HG03378 (cell line): ENCODE results near the gene LEUTX.
"Not testable (repeated sequence)": the region's sequence is repeated elsewhere in the genome, so short reads cannot be mapped to it uniquely, and the experiment has no call there.

Experiments
- ATAC-seq: cut with Tn5 transposase; IDR thresholded peaks from one replicate; pipeline ENCODE4 v1.9.1; 2021; ENCODE audit warnings: mild to moderate bottlenecking, moderate library complexity; ENCODE audit not compliant: unreplicated experiment

LEUTX gene

GRCh38 chr19:39778763-39779162 is at the start of gene LEUTX:
LEUTX (plus strand) TSS chr19:39778854; CDS start chr19:39778921, 67 bp downstream.
- ATAC-seq: no peak

DNA sequence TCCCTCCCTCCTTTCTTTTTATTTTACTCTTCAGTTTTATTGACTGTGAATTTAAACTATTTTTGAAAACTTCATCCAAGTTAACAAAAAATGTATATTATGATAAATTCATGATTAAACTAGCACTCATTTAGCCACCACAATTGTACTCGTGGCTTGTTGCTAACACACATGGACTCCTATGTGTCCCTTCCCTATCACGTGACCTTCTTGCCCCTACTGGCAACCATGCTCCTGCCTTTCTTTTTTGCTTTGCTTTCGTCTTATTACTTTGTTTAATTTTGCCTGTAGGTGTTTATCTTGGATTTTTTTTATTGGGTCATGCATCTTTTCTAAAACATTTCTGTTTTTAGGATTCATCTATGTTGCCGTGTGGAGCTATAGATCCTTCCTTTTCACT is 49.1 kb upstream of the LEUTX start:
- ATAC-seq: no peak

- ATAC-seq: no peak
Measured at GRCh38 chr19:39731685-39732084, 47.0 kb upstream of the LEUTX start.

DNA sequence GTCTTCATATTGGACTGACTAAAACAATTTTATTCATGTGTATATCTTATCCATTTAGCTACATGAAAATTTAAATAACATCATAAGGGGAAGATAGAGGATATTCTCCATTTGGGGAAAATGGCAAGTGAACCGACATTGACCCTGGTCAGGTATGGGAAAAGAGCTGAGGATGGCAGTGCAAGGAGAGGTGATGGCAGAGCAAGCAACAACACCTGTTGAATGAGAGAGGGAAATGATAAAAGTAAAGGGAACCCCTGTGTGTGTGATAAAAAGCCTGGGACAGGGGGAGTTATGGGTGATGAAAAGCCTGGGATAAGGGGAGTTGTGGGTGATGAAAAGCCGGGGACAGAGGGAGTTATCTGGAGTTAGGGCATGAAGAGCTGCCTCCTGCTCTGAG is 44.8 kb upstream of the LEUTX start:
- no peak for ATAC-seq

- ATAC-seq: no peak
Measured at GRCh38 chr19:39735688-39736087, 43.0 kb upstream of the LEUTX start.

- no peak for ATAC-seq
Measured at GRCh38 chr19:39736088-39736487, 42.6 kb upstream of the LEUTX start.

DNA sequence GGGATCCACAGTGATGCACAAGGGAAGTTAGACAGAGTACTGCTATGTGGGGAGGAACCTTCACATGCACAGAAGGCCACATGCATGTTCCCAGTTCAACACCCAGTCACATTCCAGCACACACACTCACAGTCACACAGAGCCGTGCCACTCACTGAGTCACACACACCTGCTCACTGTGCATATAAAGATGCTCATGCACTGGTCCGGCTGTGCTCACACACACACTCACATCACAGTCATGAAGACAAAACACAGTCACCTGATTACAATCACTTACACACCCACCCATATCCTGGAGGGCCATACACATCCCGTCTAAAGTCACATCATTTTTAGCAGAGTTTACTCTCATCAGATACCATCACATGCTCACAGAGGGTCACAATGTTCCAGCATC is 41.3 kb upstream of the LEUTX start:
- no peak for ATAC-seq

DNA sequence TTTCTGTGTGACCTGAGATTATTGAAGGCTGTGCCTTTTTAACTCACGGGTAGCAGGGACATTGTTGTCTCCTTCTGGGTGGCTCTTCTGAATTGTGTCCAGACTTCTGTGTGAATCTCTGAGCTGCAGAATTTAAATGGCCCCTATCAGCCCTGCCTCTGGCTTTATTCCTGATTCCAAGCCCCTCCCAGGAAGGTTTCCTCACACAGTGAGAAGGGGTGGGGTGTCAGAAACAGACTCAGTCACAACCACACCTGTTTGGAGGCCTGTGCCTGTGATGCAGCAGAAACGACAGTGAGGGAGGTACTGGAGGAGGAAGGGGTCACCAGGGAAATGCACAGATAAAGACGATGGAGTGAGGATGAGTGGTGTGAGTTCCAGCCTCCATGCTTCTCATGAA is 40.8 kb upstream of the LEUTX start, which contains the start of gene CLC:
TSS of gene CLC (minus strand) at position 139 of the 400 bp plus-strand sequence. CDS start at position 62, 77 bp downstream.
- no peak for ATAC-seq

DNA sequence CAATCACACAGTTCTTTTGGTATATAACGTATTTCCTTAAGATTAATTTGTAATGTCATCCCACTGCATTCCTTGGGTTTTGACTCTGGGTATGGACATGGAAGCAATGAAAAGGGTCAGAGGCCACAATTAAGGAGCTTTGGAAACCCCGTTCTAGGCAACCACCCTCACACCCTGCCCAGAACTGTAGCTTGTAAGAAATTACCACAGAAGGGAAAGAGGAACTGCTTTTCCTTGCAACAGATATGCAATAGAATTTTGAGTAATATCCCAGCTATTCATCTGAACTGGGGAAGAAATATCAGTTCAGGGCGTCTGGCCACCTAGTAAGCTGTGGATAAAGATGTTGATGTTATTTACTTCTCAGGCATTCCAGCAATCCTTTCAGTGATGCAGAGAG is 39.8 kb upstream of the LEUTX start:
- ATAC-seq: no peak

DNA sequence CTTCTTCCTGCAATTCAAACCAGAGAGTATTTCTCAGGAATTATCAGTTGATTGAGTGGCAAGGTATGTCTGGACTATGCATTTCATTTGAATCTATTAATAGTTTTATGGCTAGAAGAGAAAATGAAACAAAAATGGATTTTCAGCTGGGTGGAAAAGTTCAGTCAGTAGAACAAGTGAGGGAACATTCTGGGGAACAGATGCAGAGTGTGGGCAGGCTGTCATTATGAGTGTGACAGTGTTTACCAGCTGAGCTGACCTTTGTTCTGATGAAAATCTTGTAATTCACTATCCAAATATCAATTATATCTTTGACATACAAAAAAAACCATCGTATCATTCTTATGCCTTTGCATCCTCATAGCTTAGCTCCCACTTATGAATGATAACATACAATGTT is 38.3 kb upstream of the LEUTX start:
- no peak for ATAC-seq

- no peak for ATAC-seq
Measured at GRCh38 chr19:39745643-39746042, 33.0 kb upstream of the LEUTX start.

DNA sequence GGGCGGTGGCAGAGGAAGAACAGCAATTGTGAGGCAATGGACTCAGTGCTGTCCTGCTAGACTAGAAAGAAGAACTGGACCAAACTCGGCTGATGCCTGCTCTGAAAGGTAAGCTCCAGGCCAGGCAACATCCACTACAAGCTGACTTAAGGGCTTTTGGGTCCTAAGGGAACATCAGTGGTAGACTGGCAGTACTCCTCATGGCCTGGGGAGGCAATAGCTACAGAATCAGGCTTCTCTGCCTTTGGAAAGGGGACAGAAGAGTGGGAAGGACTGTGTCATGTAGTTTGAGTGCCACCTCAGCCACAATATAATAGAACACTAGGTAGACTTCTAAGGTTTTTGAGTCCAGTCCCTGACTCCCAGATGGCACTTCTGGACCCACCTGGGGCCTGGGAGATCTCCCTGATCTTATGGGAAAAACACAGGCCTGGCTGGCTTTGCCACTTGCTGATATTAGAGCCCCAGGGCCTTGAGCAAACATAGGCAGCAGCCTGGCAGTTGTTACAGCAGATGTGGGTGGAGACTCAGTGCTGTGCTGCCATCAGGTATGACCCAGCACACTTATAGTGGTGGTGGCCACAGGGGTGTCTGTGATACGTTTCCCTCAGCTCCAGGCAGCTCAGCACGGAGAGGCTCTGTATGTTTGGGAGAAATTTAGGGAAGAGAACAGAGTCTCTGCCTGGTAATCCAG is 31.7 kb upstream of the LEUTX start:
- no peak for ATAC-seq

DNA sequence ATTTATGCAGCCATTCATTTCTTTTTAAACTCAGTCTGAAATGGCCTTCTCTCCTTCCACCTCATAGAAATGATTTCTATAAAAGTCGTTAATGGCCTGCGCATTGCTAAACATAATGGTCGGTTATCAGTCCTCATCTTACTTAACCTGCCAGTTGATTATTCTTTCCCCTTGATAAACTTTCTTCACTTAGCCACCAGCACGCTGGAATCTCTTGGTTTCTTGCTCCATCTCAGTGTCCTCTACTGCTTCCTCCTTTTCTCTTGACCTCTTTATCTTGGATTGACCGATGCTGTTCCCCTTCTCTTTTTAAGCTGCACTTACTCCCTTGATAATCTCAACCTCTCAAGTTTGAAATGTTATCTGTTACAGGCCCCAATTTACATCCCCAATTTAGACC is 28.7 kb upstream of the LEUTX start:
- ATAC-seq: no peak

DNA sequence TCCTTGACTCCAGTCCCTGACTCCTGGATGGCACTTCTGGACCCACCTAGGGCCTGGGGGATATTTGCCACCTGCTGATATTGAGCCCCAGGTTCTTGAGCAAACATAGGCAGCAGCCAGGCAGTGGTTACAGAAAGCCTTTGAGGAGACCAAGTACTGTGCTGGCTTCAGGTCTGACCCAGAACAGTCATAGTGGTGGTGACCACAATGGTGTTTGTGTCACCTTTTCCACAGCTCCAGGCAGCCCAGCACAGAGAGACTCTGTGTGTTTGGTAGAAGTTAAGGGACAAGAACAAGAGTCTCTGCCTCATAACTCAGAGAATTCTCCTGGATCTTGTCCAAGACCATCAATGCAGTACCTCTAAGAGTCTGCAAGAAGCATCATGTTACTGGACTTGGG is 26.3 kb upstream of the LEUTX start:
- ATAC-seq: no peak

DNA sequence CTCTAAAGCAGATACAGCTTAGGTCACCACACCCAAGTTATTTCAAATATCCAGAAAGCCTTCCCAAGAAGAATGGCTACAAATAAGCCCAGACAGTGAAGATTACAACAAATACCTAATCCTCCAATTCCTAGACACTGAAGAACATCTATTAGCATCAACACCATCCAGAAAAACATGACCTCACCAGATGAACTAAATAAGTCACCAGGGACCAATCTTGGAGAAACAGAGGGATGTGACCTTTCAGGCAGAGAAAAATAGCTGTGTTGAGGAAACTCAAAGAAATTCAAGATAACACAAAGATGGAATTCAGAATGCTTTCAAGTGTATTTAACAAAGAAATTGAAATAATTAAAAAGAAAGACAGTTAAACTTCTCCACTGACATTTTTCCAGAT is 25.9 kb upstream of the LEUTX start:
- ATAC-seq: no peak

DNA sequence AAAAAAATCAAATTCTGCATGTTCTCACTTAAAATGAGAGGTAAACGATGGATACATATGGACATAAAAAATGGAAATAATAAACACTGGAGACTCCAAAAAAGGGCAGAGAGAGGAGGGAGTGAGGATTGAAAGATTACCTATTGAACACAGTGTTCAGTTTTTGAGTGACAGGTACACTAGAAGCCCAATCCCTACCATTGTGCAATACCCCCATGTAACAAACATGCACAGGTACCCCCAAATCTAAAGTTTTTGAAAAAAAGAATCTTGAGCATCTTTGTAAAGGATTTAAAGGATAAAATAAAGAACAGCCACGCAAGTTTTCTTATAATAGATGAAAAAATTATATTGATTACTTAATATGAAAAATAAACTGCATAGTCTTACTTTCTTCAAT is 24.1 kb upstream of the LEUTX start:
- ATAC-seq: no peak

DNA sequence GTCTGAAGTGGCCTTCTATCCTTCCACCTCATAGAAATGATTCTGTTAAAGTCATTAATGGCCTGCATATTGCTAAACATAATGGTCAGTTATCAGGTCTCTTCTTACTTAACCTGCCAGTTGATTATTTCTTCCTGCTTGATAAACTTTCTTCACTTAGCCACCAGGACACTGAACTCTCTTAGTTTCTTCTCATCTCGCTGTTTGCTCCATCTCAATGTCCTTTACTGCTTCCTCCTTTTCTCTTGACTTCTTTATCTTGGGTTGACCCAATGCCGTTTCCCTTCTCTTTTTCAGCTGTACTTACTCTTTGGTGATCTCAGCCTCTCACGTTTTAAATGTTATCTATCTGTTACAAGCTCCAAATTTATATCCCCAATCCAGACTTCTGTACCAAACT is 23.7 kb upstream of the LEUTX start:
- no peak for ATAC-seq

- no peak for ATAC-seq
Measured at GRCh38 chr19:39759457-39760184, 19.0 kb upstream of the LEUTX start.

GRCh38 chr19:39761851-39762250 is 16.8 kb upstream of the LEUTX start:
- not testable (repeated sequence) for ATAC-seq

DNA sequence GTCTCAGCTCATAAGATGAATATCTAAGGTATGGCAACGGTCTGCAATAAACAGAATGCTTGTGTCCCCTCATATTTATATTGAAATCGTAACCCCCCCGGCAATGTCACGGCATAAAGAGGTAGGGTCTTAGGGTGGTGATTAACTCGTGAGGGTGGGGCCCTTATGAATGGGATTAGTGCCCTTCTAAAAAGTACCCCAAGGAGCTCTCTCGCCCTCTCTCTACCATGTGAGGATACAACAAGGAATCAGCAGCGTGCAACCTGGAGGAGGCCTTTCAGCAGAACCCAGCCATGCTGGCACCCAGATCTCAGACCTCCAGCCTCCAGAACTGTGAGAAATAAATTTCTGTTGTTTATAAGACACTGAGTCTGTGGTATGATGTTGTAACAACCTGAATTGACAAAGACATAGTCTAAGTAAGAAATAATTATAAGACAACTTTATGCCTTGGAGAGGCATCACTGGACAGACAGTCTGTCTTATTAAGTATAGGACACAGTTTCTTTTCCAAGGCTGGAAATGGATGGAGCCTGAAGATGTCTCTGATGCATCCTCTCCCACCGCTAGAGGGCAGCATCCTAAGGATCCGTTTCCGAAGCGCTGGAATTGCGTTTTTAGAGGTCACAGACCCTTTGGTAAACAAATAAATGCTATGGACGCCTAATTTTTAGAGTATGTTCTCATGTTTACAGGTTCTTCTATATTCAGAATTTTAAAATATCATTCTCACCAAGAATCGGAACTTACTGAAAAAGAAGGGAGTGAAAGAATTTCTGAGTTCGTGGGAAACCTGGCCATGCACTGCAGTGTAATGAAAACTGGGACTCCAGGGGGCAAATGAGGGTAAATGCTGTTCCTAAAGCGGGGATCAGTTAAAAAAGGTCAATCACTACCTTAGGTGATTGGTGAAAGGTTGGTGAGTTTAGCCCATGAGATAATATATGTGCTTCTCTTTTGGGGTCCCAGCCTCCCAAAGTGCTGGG is 13.3 kb upstream of the LEUTX start:
- ATAC-seq: no peak

- no peak for ATAC-seq
Measured at GRCh38 chr19:39768334-39768733, 10.3 kb upstream of the LEUTX start.
